ENCODE measurements around the gene SF3B3. TPM values are rescaled to one million over a fixed set of nuclear protein-coding genes. Genes with fewer than 3 reads are reported as not detected.
"Not testable (repeated sequence)": the region's sequence is repeated elsewhere in the genome, so short reads cannot be mapped to it uniquely, and the experiment has no call there.

SF3B3 gene
- total RNA-seq, 1 experiment from 2014 or later: 475 TPM

- TF ChIP-seq PREB (CRISPR knock-in tag; IDR thresholded peaks at IDR 0.05; ENCODE audit: borderline replicate concordance) (no peak), ZNF671 (CRISPR knock-in tag; IDR thresholded peaks at IDR 0.05) (peak; percentile 21; the same call in 1 of the 2 replicates), ARID4B (CRISPR knock-in tag; IDR thresholded peaks at IDR 0.05; ENCODE audit: borderline replicate concordance) (no peak), ZBTB21 (CRISPR knock-in tag; IDR thresholded peaks at IDR 0.05; ENCODE audit: borderline replicate concordance) (no peak)
Measured at GRCh38 chr16:70615945-70616344, 92.3 kb downstream of the SF3B3 start (continued).

- peak; percentile 86 for ATAC-seq
Measured at GRCh38 chr16:70621864-70622263, 98.2 kb downstream of the SF3B3 start.

More at GRCh38 chr16:70621864-70622263, 98.2 kb downstream of the SF3B3 start:
- H3K4me1 Mint-ChIP-seq: peaks cover 58% of the 10 kb centered on the region
- H3K27ac Mint-ChIP-seq: peak overlapping the region; percentile 97
- H3K9me3 Mint-ChIP-seq: peaks cover 20% of the 10 kb centered on the region
- DNase-seq (ENCODE audit: low spot score); POLR2A ChIA-PET: not testable (repeated sequence)
- H3K27me3 Mint-ChIP-seq (ENCODE audit: low read depth): peaks cover 13% of the 10 kb centered on the region
- peak overlapping the region; percentile 95 for H3K4me3 Mint-ChIP-seq
- CTCF ChIA-PET: interaction anchor here (0.6 kb wide), 1 partner anchor 27 kb away, joined by 3 read pairs; no protein-coding TSS in a partner anchor
- peaks cover 70% of the 10 kb centered on the region for H3K36me3 Mint-ChIP-seq

Other genes starting within 250 kb of the SF3B3 start
- 174 to 214 TPM (median 174 TPM) in 3 replicates for gene AARS1, start 234.3 kb upstream of the SF3B3 start, total RNA-seq (2021)
- gene DDX19B, start 224.6 kb upstream of the SF3B3 start, total RNA-seq (2021): 34.3 to 38.4 TPM (median 36.1 TPM) in 3 replicates
- 42.0 to 47.0 TPM (median 43.7 TPM) in 3 replicates for gene DDX19A, start 176.9 kb upstream of the SF3B3 start, total RNA-seq (2021)
- 46.0 to 49.4 TPM (median 46.2 TPM) in 3 replicates for gene ST3GAL2, start 84.7 kb upstream of the SF3B3 start, total RNA-seq (2021)
- gene FCSK, start 69.2 kb upstream of the SF3B3 start, total RNA-seq (2021): 7.0 to 10.6 TPM (median 8.6 TPM) in 3 replicates
- gene COG4, start 262 bp upstream of the SF3B3 start, total RNA-seq (2021): 56.6 to 65.6 TPM (median 61.8 TPM) in 3 replicates
- 6.0 to 8.8 TPM (median 7.5 TPM) in 3 replicates for gene IL34, start 122.7 kb downstream of the SF3B3 start, total RNA-seq (2021)
- 28.3 to 34.9 TPM (median 31.2 TPM) in 3 replicates for gene MTSS2, start 162.2 kb downstream of the SF3B3 start, total RNA-seq (2021)